A673 (cell line): ENCODE data around the gene AMZ1.
A peak's percentile ranks its signal among the peaks of the same experiment; 100 is the strongest.

Experiments used
- CTCF ChIP-seq: fragments of 300-800, 200-600 bp; sonication (generic); conservative IDR thresholded peaks from 2 replicates; pipeline ENCODE4 v1.5.1; 2017; ENCODE audit warnings: low read depth, mild to moderate bottlenecking, antibody characterized with exemption, low read length, moderate library complexity, mixed read lengths
- EZH2 ChIP-seq: fragments of 200-600 bp; sonication (generic); IDR thresholded peaks from 2 replicates; pipeline ENCODE4 v1.6.1; 2017; ENCODE audit warnings: borderline replicate concordance, low read depth, mild to moderate bottlenecking, mixed read lengths, antibody characterized with exemption, low read length; ENCODE audit not compliant: poor library complexity, severe bottlenecking

- TF ChIP-seq EZH2 = peak; percentile 67
- no peak for TF ChIP-seq CTCF
Measured at GRCh38 chr7:2688409-2689342, 674 bp downstream of the AMZ1 start.
